SK-N-SH (cell line): ENCODE results near the gene DROSHA.

Experiments
- CTCF ChIP-seq: fragments of 200-600 bp; sonication (generic); IDR thresholded peaks from 2 replicates; pipeline ENCODE4 v1.6.1; 2017; ENCODE audit warnings: antibody characterized with exemption, mild to moderate bottlenecking, moderate library complexity
- FOXM1 ChIP-seq: IDR thresholded peaks from 2 replicates; pipeline ENCODE4 v1.4.0; 2012; ENCODE audit warnings: low read depth, mild to moderate bottlenecking
- GABPA ChIP-seq: IDR thresholded peaks from 2 replicates; pipeline ENCODE4 v1.4.0; 2012; ENCODE audit warnings: low read depth, mild to moderate bottlenecking
- MXI1 ChIP-seq: IDR thresholded peaks from 2 replicates; pipeline ENCODE4 v1.6.1; 2012; ENCODE audit warnings: mild to moderate bottlenecking, low read depth, low read length, improper control_type of control experiment
- NFIC ChIP-seq: IDR thresholded peaks from 2 replicates; pipeline ENCODE4 v1.4.0; 2012; ENCODE audit warnings: borderline replicate concordance
- POLR2AphosphoS5 ChIP-seq: IDR thresholded peaks from 2 replicates; pipeline ENCODE4 v1.6.1; 2012; ENCODE audit warnings: low read depth, low read length
- RCOR1 ChIP-seq: fragments of 150-350 bp; IDR thresholded peaks from 2 replicates; pipeline ENCODE4 v1.6.1; 2017; ENCODE audit warnings: antibody characterized with exemption, low read length
- REST ChIP-seq: IDR thresholded peaks from 2 replicates; pipeline ENCODE4 v1.6.1; 2012; ENCODE audit warnings: mild to moderate bottlenecking, low read depth, low read length, moderate library complexity
- SIN3A ChIP-seq: IDR thresholded peaks from 2 replicates; pipeline ENCODE4 v1.6.1; 2012; ENCODE audit warnings: low read depth, mild to moderate bottlenecking, low read length, moderate library complexity, borderline replicate concordance
- TCF12 ChIP-seq: IDR thresholded peaks from 2 replicates; pipeline ENCODE4 v1.4.0; 2012

- TF ChIP-seq CTCF (no peak), RCOR1 (no peak), GABPA (no peak), SIN3A (no peak), MXI1 (no peak), POLR2AphosphoS5 (no peak), FOXM1 (no peak), REST (no peak), NFIC (no peak), TCF12 (no peak)
These were observed 61.3 kb downstream of the DROSHA start for GRCh38 chr5:31470608-31471007.
